PC-3 (cell line): ENCODE results near the gene APCDD1L. TPM values are rescaled to one million over a fixed set of nuclear protein-coding genes. Genes with fewer than 3 reads are reported as not detected.

ENCODE experiments used
- ATAC-seq: fragments of 200-7000 bp; cut with Tn5 transposase; 2 replicates; pipeline ENCODE4 v1.9.1; 2020; ENCODE audit warnings: mild to moderate bottlenecking, moderate library complexity
- BruUV-seq: library from RNA; stranded (reverse); fragments of 400-500 nt; replicated peaks from 2 replicates; lab custom pipeline; 2021; lab: Mats Ljungman, UMichigan
- CTCF ChIA-PET: fragments of 300-600 bp; sonication (Branson Sonifier 250); formaldehyde crosslinking; loops from one replicate; lab custom pipeline; 2022; ENCODE audit warnings: antibody characterized with exemption; lab: Charles Lee
- POLR2A ChIA-PET: fragments of 300-600 bp; sonication (Branson Sonifier 250); formaldehyde crosslinking; loops from one replicate; lab custom pipeline; 2022; ENCODE audit warnings: antibody characterized with exemption; ENCODE audit not compliant: unreplicated experiment; lab: Charles Lee
- DNase-seq: peaks from one replicate; pipeline ENCODE4 v3.0.0-alpha.2; 2015
- H2AFZ ChIP-seq: fragments of 300-600 bp; sonication (generic); 2 replicates; pipeline ENCODE4 v1.6.0; 2016; ENCODE audit warnings: antibody characterized with exemption, low read length
- H3F3A ChIP-seq: fragments of 300-600 bp; sonication (generic); one replicate; pipeline ENCODE4 v1.6.0; 2017; ENCODE audit warnings: antibody characterized with exemption, low read length, control low read depth, mild to moderate bottlenecking; ENCODE audit not compliant: unreplicated experiment
- H3K27ac ChIP-seq: fragments of 300-600 bp; sonication (generic); 2 replicates; pipeline ENCODE4 v1.5.1; 2016; ENCODE audit warnings: mild to moderate bottlenecking, low read length
- H3K27me3 ChIP-seq: fragments of 300-600 bp; sonication (generic); 2 replicates; pipeline ENCODE4 v1.6.1; 2016; ENCODE audit warnings: low read length, mixed read lengths
- H3K36me3 ChIP-seq: fragments of 300-600 bp; sonication (generic); 2 replicates; pipeline ENCODE4 v1.6.1; 2016; ENCODE audit warnings: low read depth, mixed run types, low read length, mixed read lengths
- H3K4me1 ChIP-seq: fragments of 300-600 bp; sonication (generic); 2 replicates; pipeline ENCODE4 v1.5.1; 2016; ENCODE audit warnings: low read length; ENCODE audit not compliant: insufficient read depth
- H3K4me2 ChIP-seq: fragments of 300-600 bp; sonication (generic); 2 replicates; pipeline ENCODE4 v1.6.0; 2016; ENCODE audit warnings: low read length
- H3K4me3 ChIP-seq: fragments of 300-600 bp; sonication (generic); 2 replicates; pipeline ENCODE4 v1.5.1; 2016; ENCODE audit warnings: mild to moderate bottlenecking, low read length, mixed read lengths
- H3K79me2 ChIP-seq: fragments of 300-600 bp; sonication (generic); 2 replicates; pipeline ENCODE4 v1.6.1; 2017; ENCODE audit warnings: low read length, mixed read lengths
- H3K9ac ChIP-seq: fragments of 300-600 bp; sonication (generic); 2 replicates; pipeline ENCODE4 v1.6.0; 2016; ENCODE audit warnings: mild to moderate bottlenecking, low read length
- H3K9me2 ChIP-seq: fragments of 300-600 bp; sonication (generic); replicated peaks from 2 replicates; pipeline ENCODE4 v1.6.1; 2016; ENCODE audit warnings: mixed run types, low read length, mixed read lengths
- H3K9me3 ChIP-seq: fragments of 300-600 bp; sonication (generic); 2 replicates; pipeline ENCODE4 v1.6.1; 2016; ENCODE audit warnings: low read length, mixed read lengths
- H4K20me1 ChIP-seq: fragments of 300-600 bp; sonication (generic); 2 replicates; pipeline ENCODE4 v1.6.1; 2016; ENCODE audit warnings: low read length, mixed read lengths
- CTCF ChIP-seq: fragments of 300-600 bp; sonication (generic); conservative IDR thresholded peaks from 2 replicates; pipeline ENCODE4 v1.5.1; 2017; ENCODE audit warnings: antibody characterized with exemption, low read depth, mild to moderate bottlenecking, low read length
- EZH2 ChIP-seq: fragments of 300-600 bp; sonication (generic); IDR thresholded peaks from one replicate; pipeline ENCODE4 v1.6.1; 2017; ENCODE audit warnings: antibody characterized with exemption, mild to moderate bottlenecking, low read length; ENCODE audit not compliant: unreplicated experiment
- EZH2phosphoT487 ChIP-seq: fragments of 300-600 bp; sonication (generic); IDR thresholded peaks from 2 replicates; pipeline ENCODE4 v1.6.1; 2018; ENCODE audit warnings: mild to moderate bottlenecking, antibody characterized with exemption, low read length, borderline replicate concordance
- intact Hi-C: fragments of 100-400 bp; cut with micrococcal nuclease; formaldehyde crosslinking; loops from 2 replicates; pipeline ENCODE4 v1.9.0; 2023
- total RNA-seq: library from RNA; depleted of rRNA; stranded (reverse); fragments of >200 nt; gene quantifications from 2 replicates; pipeline ENCODE4 v1.2.3, GENCODE V29; 2014

APCDD1L gene
- total RNA-seq, 1 experiment from 2014 or later: 2.0 TPM

- no peak for DNase-seq
- Histone ChIP-seq H3K27ac (no peak overlapping the region), H3K4me2 (no peak overlapping the region), H3K9me2 (no peaks in the 10 kb centered on the region), H2AFZ (no peak overlapping the region), H3K9ac (no peak overlapping the region), H4K20me1 (no peaks in the 10 kb centered on the region), H3F3A (no peaks in the 10 kb centered on the region), H3K27me3 (no peaks in the 10 kb centered on the region), H3K9me3 (peaks cover 13% of the 10 kb centered on the region), H3K36me3 (peaks cover 2% of the 10 kb centered on the region; the same call in 1 of the 2 replicates), H3K79me2 (no peaks in the 10 kb centered on the region), H3K4me1 (no peaks in the 10 kb centered on the region), H3K4me3 (no peak overlapping the region)
- ChIA-PET CTCF (interaction anchor here (0.5 kb wide), 1 partner anchor 200 kb away, joined by 3 read pairs; no protein-coding TSS in a partner anchor), POLR2A (no interaction called here)
- ATAC-seq: no peak
- intact Hi-C loops: no loop called here
- TF ChIP-seq CTCF (no peak), EZH2 (no peak), EZH2phosphoT487 (no peak)
- BruUV-seq: no TSS peak
These were observed 11.5 kb downstream of the APCDD1L start for GRCh38 chr20:58503668-58504067.

- ChIA-PET CTCF (no interaction called here), POLR2A (no interaction called here)
- H3K9me3 ChIP-seq: peaks cover 5% of the 10 kb centered on the region
These were observed 14.9 kb downstream of the APCDD1L start for GRCh38 chr20:58500256-58500655.

More at GRCh38 chr20:58500256-58500655, 14.9 kb downstream of the APCDD1L start:
- Histone ChIP-seq H3K36me3 (no peaks in the 10 kb centered on the region), H3F3A (no peaks in the 10 kb centered on the region), H3K79me2 (no peaks in the 10 kb centered on the region), H3K4me2 (no peak overlapping the region), H3K9ac (no peak overlapping the region), H3K27me3 (no peaks in the 10 kb centered on the region), H3K4me3 (no peak overlapping the region), H3K4me1 (no peaks in the 10 kb centered on the region), H4K20me1 (no peaks in the 10 kb centered on the region), H2AFZ (no peak overlapping the region), H3K27ac (no peak overlapping the region), H3K9me2 (no peaks in the 10 kb centered on the region)
- TF ChIP-seq EZH2phosphoT487 (no peak), CTCF (no peak), EZH2 (no peak)
- intact Hi-C loops: no loop called here
- DNase-seq (no peak), ATAC-seq (no peak)
- no TSS peak for BruUV-seq
